IMR-90 (cell line): ENCODE measurements around the gene MYH10. TPM values are rescaled to one million over a fixed set of nuclear protein-coding genes. Genes with fewer than 3 reads are reported as not detected.
"Not testable (repeated sequence)": the region's sequence is repeated elsewhere in the genome, so short reads cannot be mapped to it uniquely, and the experiment has no call there.

ENCODE experiments used
- ATAC-seq: fragments of 200-7000 bp; cut with Tn5 transposase; 2 replicates; pipeline ENCODE4 v1.9.1; 2020; ENCODE audit warnings: low read depth, mild to moderate bottlenecking, moderate library complexity
- BruUV-seq: library from RNA; stranded (reverse); fragments of 400-500 nt; replicated peaks from 2 replicates; lab custom pipeline; 2021; lab: Mats Ljungman, UMichigan
- CTCF ChIA-PET: fragments of 300-600 bp; formaldehyde crosslinking; extraction: SDS; loops from one replicate; lab custom pipeline; 2021; ENCODE audit warnings: antibody characterized with exemption; lab: Yijun Ruan, JAX
- POLR2A ChIA-PET: fragments of 300-600 bp; sonication (Branson Sonifier 250); formaldehyde crosslinking; loops from one replicate; lab custom pipeline; 2022; ENCODE audit warnings: antibody characterized with exemption; ENCODE audit not compliant: unreplicated experiment; lab: Charles Lee
- DNase-seq: peaks from one replicate; pipeline ENCODE4 v3.0.0; 2013
- H2AFZ ChIP-seq: replicated peaks from 2 replicates; pipeline ENCODE3; 2013; ENCODE audit warnings: low read length, mild to moderate bottlenecking; ENCODE audit not compliant: poor library complexity
- H2AK5ac ChIP-seq: 2 replicates; pipeline ENCODE4 v1.6.1; 2013; ENCODE audit warnings: low read depth, low read length, inconsistent platforms
- H2AK9ac ChIP-seq: replicated peaks from 2 replicates; pipeline ENCODE3; 2013; ENCODE audit warnings: mild to moderate bottlenecking, low read depth, low read length, moderate library complexity; ENCODE audit not compliant: poor library complexity
- H2BK120ac ChIP-seq: 2 replicates; pipeline ENCODE4 v1.6.1; 2013; ENCODE audit warnings: low read depth, low read length, inconsistent platforms
- H2BK15ac ChIP-seq: 3 replicates; pipeline ENCODE4 v1.6.1; 2013; ENCODE audit warnings: low read depth, low read length, inconsistent platforms
- H2BK20ac ChIP-seq: 2 replicates; pipeline ENCODE4 v1.6.1; 2013; ENCODE audit warnings: low read depth, mild to moderate bottlenecking, inconsistent platforms, low read length, moderate library complexity
- H2BK5ac ChIP-seq: 2 replicates; pipeline ENCODE4 v1.6.1; 2013; ENCODE audit warnings: mild to moderate bottlenecking, low read depth, low read length, inconsistent platforms; ENCODE audit not compliant: poor library complexity, severe bottlenecking
- H3K14ac ChIP-seq: replicated peaks from 2 replicates; pipeline ENCODE4 v1.6.1; 2013; ENCODE audit warnings: low read depth, low read length, inconsistent platforms
- H3K18ac ChIP-seq: 2 replicates; pipeline ENCODE4 v1.6.1; 2013; ENCODE audit warnings: low read depth, low read length, control low read depth
- H3K23ac ChIP-seq: 2 replicates; pipeline ENCODE4 v1.6.1; 2013; ENCODE audit warnings: low read depth, low read length, inconsistent platforms
- H3K27ac ChIP-seq: 2 replicates; pipeline ENCODE4 v1.5.1; 2013; ENCODE audit warnings: mild to moderate bottlenecking, control low read depth, low read length; ENCODE audit not compliant: insufficient read depth
- H3K27me3 ChIP-seq: 2 replicates; pipeline ENCODE4 v1.6.1; 2013; ENCODE audit warnings: low read length; ENCODE audit not compliant: control insufficient read depth, insufficient read depth
- H3K36me3 ChIP-seq: 2 replicates; pipeline ENCODE4 v1.6.1; 2013; ENCODE audit warnings: low read length, mixed read lengths; ENCODE audit not compliant: control insufficient read depth, insufficient read depth
- H3K4ac ChIP-seq: 2 replicates; pipeline ENCODE4 v1.6.1; 2013; ENCODE audit warnings: low read depth, low read length, inconsistent platforms
- H3K4me1 ChIP-seq: 2 replicates; pipeline ENCODE4 v1.6.1; 2013; ENCODE audit warnings: low read length, mixed read lengths; ENCODE audit not compliant: control insufficient read depth, insufficient read depth
- H3K4me2 ChIP-seq: 2 replicates; pipeline ENCODE4 v1.6.1; 2013; ENCODE audit warnings: low read depth, mild to moderate bottlenecking, control low read depth, low read length, moderate library complexity
- H3K4me3 ChIP-seq: 2 replicates; pipeline ENCODE4 v1.5.1; 2013; ENCODE audit warnings: low read depth, mild to moderate bottlenecking, control low read depth, low read length, moderate library complexity; ENCODE audit not compliant: insufficient read depth
- H3K56ac ChIP-seq: 2 replicates; pipeline ENCODE4 v1.6.1; 2013; ENCODE audit warnings: low read length, inconsistent platforms; ENCODE audit not compliant: insufficient read depth; ENCODE audit errors: extremely low read depth
- H3K79me1 ChIP-seq, 2 experiments: 2 replicates each; pipeline ENCODE4 v1.6.1; 2013; ENCODE audit warnings: low read length in 2 of 2, inconsistent platforms in 1 of 2, low read depth in 1 of 2
- H3K9ac ChIP-seq: 2 replicates; pipeline ENCODE4 v1.6.1; 2013; ENCODE audit warnings: low read depth, low read length, control low read depth
- H3K9me1 ChIP-seq: 2 replicates; pipeline ENCODE4 v1.6.1; 2013; ENCODE audit warnings: low read length, inconsistent platforms; ENCODE audit not compliant: insufficient read depth
- H3K9me3 ChIP-seq: 2 replicates; pipeline ENCODE4 v1.6.1; 2013; ENCODE audit warnings: low read length; ENCODE audit not compliant: control insufficient read depth, insufficient read depth
- H4K20me1 ChIP-seq: 2 replicates; pipeline ENCODE4 v1.6.1; 2013; ENCODE audit warnings: low read length, inconsistent platforms; ENCODE audit not compliant: insufficient read depth
- H4K5ac ChIP-seq: 2 replicates; pipeline ENCODE4 v1.6.1; 2013; ENCODE audit warnings: mild to moderate bottlenecking, low read depth, low read length, control low read depth
- H4K8ac ChIP-seq, 2 experiments: 2 replicates each; pipeline ENCODE4 v1.6.1; 2013; ENCODE audit warnings: low read depth in 2 of 2, low read length in 2 of 2, control low read depth in 1 of 2, inconsistent platforms in 1 of 2
- H4K91ac ChIP-seq: 2 replicates; pipeline ENCODE4 v1.6.1; 2013; ENCODE audit warnings: low read depth, low read length, inconsistent platforms; ENCODE audit not compliant: insufficient read depth
- CEBPB ChIP-seq: IDR thresholded peaks from 2 replicates; pipeline ENCODE4 v1.6.1; 2012; ENCODE audit warnings: low read depth, low read length, improper control_type of control experiment
- MAZ ChIP-seq: IDR thresholded peaks from 2 replicates; pipeline ENCODE4 v1.6.1; 2012; ENCODE audit warnings: low read depth, mild to moderate bottlenecking, low read length, improper control_type of control experiment, moderate library complexity, borderline replicate concordance
- NFE2L2 ChIP-seq: fragments of 150-350 bp; IDR thresholded peaks from 2 replicates; pipeline ENCODE4 v1.6.1; 2016; ENCODE audit warnings: low read depth, mild to moderate bottlenecking, low read length
- WGBS, 2 experiments: methylation state at CpG; one replicate each; pipeline versions ENCODE4 v1.1.5 to v1.1.7; 2013; ENCODE audit warnings: missing lambda C conversion rate in 2 of 2; ENCODE audit not compliant: insufficient read length in 1 of 2; ENCODE audit errors: extremely low coverage in 2 of 2; 5-methylcytosine and 5-hydroxymethylcytosine counted together
- dilution Hi-C: fragments of 300-500 bp; cut with HindIII; formaldehyde crosslinking; loops from one replicate; pipeline ENCODE4 v1.14.3; 2018; ENCODE audit warnings: low sequenced_read_pairs; ENCODE audit not compliant: unreplicated experiment
- in situ Hi-C: fragments of 300-500 bp; cut with MboI; formaldehyde crosslinking; loops from 3 replicates; pipeline ENCODE4 v1.14.3; 2019; ENCODE audit warnings: low sequenced_read_pairs, inconsistent platforms, mixed read lengths
- intact Hi-C: fragments of 100-400 bp; cut with micrococcal nuclease; formaldehyde crosslinking; loops from 2 replicates; pipeline ENCODE4 v1.10.0; 2022
- polyA plus RNA-seq, 3 experiments: library from polyadenylated mRNA; depleted of rRNA; stranded (reverse); fragments of >200 nt; gene quantifications; 2 replicates each; pipeline ENCODE4 v1.2.3, GENCODE V29; 2012; ENCODE audit warnings: low replicate concordance in 1 of 3
- total RNA-seq: library from RNA; depleted of rRNA; stranded (reverse); fragments of >200 nt; gene quantifications from 2 replicates; pipeline ENCODE4 v1.2.3, GENCODE V29; 2012

Gene MYH10
- total and polyA plus RNA-seq, 2 of the 4 experiments (the other 2 are of a cell fraction), result 71.2 to 95.2 TPM

DNA sequence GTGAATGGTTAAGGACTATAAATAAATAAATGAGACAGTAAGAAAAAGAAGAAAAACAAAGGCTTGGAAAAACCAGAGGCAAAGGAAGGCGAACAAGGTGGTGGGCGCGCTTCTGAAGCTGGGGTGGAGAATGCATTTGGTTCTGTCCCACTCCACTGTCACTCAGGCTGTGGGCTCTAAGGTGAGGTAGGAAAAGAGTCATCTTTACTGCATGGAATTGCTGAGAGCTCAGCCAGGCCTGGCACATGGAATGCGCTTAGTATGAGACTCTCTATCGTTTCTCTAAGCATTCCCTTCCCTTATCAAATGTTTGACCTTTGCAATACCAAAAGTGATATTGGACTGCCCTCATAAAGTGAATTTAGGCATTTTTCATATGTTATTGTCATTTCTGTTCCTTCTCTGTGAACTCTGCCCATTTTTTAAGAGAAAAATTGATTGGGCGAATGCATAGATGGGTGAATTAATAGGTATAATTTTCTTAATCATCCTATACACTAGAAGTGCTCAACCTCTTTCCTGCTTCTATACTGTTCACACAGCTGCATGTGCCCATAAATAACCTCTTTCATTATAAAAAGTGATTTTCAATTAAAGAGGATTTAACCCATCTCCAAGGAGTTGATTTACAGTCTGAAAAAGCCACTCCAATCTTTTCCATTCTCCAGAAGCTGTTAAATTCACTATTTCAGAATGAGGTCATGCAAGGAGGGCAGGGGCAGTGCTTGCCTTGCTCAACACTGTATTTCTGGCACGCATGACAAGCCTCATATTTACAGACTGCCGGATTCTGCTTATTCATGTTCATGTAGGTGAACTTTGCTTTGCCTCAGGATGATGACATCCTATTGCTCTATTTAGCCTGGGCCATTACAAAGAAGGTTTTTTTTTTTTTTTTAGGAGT, 87.7 kb downstream of the MYH10 start:
- H3K27me3 ChIP-seq, result no peaks in the 10 kb centered on the region
- H2AFZ ChIP-seq, result no peak overlapping the region
- dilution Hi-C loops, result no loop called here
- H3K4me2 ChIP-seq, result no peak overlapping the region
- no TSS peak for BruUV-seq
- no peak overlapping the region for H2AK9ac ChIP-seq
- no peak overlapping the region for H2AK5ac ChIP-seq
- no peak overlapping the region for H2BK5ac ChIP-seq
- no peak overlapping the region for H2BK15ac ChIP-seq
- intact Hi-C loops, result no loop called here
- peaks cover 46% of the 10 kb centered on the region for H3K36me3 ChIP-seq
- peaks cover under 1 to 8% of the 10 kb centered on the region in 2 experiments; a peak in 3 of 4 replicates for H3K79me1 ChIP-seq
- DNase-seq (peak; percentile 88), ATAC-seq (peak; percentile 94)
- H4K8ac ChIP-seq, result no peak overlapping the region
- no peak for TF ChIP-seq MAZ
- TF ChIP-seq CEBPB, result peak; percentile 82
- TF ChIP-seq NFE2L2, result peak; percentile 82
- no peak overlapping the region for H3K9ac ChIP-seq
- H3K4me3 ChIP-seq, result no peak overlapping the region
- H2BK120ac ChIP-seq, result no peak overlapping the region
- no peak overlapping the region for H3K56ac ChIP-seq
- 70% methylated on average over 2 of the region's 8 CpGs; no CpG with 5 or more reads in 1 of the 2 experiments for WGBS, 2 experiments
- in situ Hi-C loops, result no loop called here
- no peak overlapping the region for H3K27ac ChIP-seq
- peaks cover 2% of the 10 kb centered on the region; the same call in 1 of the 2 replicates for H3K4me1 ChIP-seq
- H3K9me3 ChIP-seq, result no peaks in the 10 kb centered on the region
- H3K14ac ChIP-seq, result no peak overlapping the region
- ChIA-PET CTCF (no interaction called here), POLR2A (no interaction called here)
- H3K23ac ChIP-seq, result no peak overlapping the region
- H4K91ac ChIP-seq, result no peak overlapping the region
- H2BK20ac ChIP-seq, result no peak overlapping the region
- no peaks in the 10 kb centered on the region for H4K20me1 ChIP-seq
- no peak overlapping the region for H4K5ac ChIP-seq
- no peak overlapping the region for H3K18ac ChIP-seq
- peaks cover 4% of the 10 kb centered on the region; the same call in 1 of the 2 replicates for H3K9me1 ChIP-seq
- H3K4ac ChIP-seq, result no peak overlapping the region

DNA sequence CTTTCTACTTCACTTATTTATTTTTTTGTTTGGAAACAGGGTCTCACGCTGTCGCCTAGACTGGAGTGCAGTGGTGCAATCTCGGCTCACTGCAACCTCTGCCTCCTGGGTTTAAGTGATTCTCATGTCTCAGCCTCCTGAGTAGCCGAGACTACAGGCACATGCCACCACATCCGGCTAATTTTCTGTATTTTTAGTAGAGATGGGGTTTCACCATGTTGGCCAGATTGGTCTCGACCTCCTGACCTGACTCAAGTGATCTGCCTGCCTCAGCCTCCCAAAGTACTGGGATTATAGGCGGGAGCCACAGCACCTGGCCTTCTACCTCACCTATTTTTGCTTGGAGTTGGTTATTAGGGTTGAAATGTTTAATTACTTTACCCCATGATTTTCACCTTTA, 90.5 kb downstream of the MYH10 start:
- in situ Hi-C loops, H4K91ac ChIP-seq, H4K5ac ChIP-seq, H2AK9ac ChIP-seq, H2BK5ac ChIP-seq, H4K20me1 ChIP-seq, H3K4me2 ChIP-seq, DNase-seq, H3K27me3 ChIP-seq, POLR2A ChIA-PET, H3K14ac ChIP-seq, H3K9ac ChIP-seq, H2AK5ac ChIP-seq, intact Hi-C loops, CTCF ChIA-PET, H3K79me1 ChIP-seq, H3K18ac ChIP-seq, H3K4me3 ChIP-seq, H2AFZ ChIP-seq, H3K56ac ChIP-seq, H3K9me1 ChIP-seq, dilution Hi-C loops, H3K9me3 ChIP-seq, H3K27ac ChIP-seq, H2BK120ac ChIP-seq, H2BK15ac ChIP-seq, H3K4me1 ChIP-seq, H4K8ac ChIP-seq, H3K4ac ChIP-seq, H3K23ac ChIP-seq, ATAC-seq, BruUV-seq, H2BK20ac ChIP-seq: not testable (repeated sequence)
- 100% methylated on average over 2 of the region's 7 CpGs; no CpG with 5 or more reads in 1 of the 2 experiments for WGBS, 2 experiments
- H3K36me3 ChIP-seq, result peaks cover 33% of the 10 kb centered on the region
